KMS-11 (cell line): ENCODE data around the gene FBXW7.

Experiments used
- H2AFZ ChIP-seq: fragments of 200-600 bp; sonication (generic); 2 replicates; pipeline ENCODE4 v1.6.1; 2016; ENCODE audit warnings: antibody characterized with exemption, mixed run types, low read depth
- H3K27ac ChIP-seq: fragments of 200-600 bp; sonication (generic); 2 replicates; pipeline ENCODE4 v1.6.1; 2016; ENCODE audit warnings: mild to moderate bottlenecking, mixed run types
- H3K27me3 ChIP-seq: fragments of 200-600 bp; sonication (generic); 2 replicates; pipeline ENCODE4 v1.6.1; 2017; ENCODE audit warnings: mild to moderate bottlenecking, low read depth, mixed run types, moderate library complexity; ENCODE audit not compliant: insufficient read depth
- H3K36me3 ChIP-seq: fragments of 200-600 bp; sonication (generic); 2 replicates; pipeline ENCODE4 v1.6.1; 2017; ENCODE audit warnings: mild to moderate bottlenecking, mixed run types; ENCODE audit not compliant: insufficient read depth
- H3K4me1 ChIP-seq: fragments of 200-600 bp; sonication (generic); 2 replicates; pipeline ENCODE4 v1.6.1; 2016; ENCODE audit warnings: mild to moderate bottlenecking, low read depth, mixed run types; ENCODE audit not compliant: poor library complexity, severe bottlenecking
- H3K4me2 ChIP-seq: fragments of 200-600 bp; sonication (generic); 2 replicates; pipeline ENCODE4 v1.7.0; 2016; ENCODE audit warnings: mild to moderate bottlenecking, mixed run types
- H3K4me3 ChIP-seq: fragments of 200-600 bp; sonication (generic); IDR thresholded peaks from 2 replicates; pipeline ENCODE4 v1.6.1; 2017; ENCODE audit warnings: low read depth, low read length, mixed read lengths; ENCODE audit not compliant: insufficient read depth
- H3K79me2 ChIP-seq: fragments of 200-600 bp; sonication (generic); 2 replicates; pipeline ENCODE4 v1.6.1; 2016; ENCODE audit warnings: low read depth, mixed run types; ENCODE audit not compliant: insufficient read depth
- H3K9ac ChIP-seq: fragments of 200-600 bp; sonication (generic); 2 replicates; pipeline ENCODE4 v1.6.1; 2016; ENCODE audit warnings: mild to moderate bottlenecking, mixed run types
- H4K20me1 ChIP-seq: fragments of 200-600 bp; sonication (generic); 2 replicates; pipeline ENCODE4 v1.6.1; 2016; ENCODE audit warnings: mild to moderate bottlenecking, mixed run types; ENCODE audit not compliant: insufficient read depth
- TF ChIP-seq, protein P1 (sequence below): fragments of 200-600 bp; sonication (generic); conservative IDR thresholded peaks from 2 replicates; pipeline ENCODE4 v1.6.1; 2017; ENCODE audit warnings: low read depth, mild to moderate bottlenecking, antibody characterized with exemption, low read length, moderate library complexity, mixed read lengths

Gene FBXW7

DNA sequence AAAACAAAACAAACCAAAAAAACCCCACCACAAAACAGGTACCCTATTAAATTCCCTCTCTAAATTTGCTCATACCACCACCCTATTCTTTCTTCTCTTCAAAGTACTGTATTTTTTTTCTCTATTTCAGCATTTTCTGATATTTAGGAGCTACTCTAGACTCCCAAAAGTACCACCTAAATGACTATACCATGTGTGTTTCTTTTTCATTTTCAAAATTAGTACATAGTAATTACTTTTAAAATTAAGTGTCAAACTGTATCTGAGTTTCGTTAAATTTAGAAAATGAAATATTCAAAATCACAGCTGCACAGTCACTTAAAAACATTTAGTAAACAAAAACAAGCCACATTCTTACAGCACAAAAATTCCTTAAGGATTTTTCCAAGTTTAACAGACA is 161.7 kb downstream of the FBXW7 start:
- Histone ChIP-seq H2AFZ (no peak overlapping the region), H4K20me1 (no peaks in the 10 kb centered on the region), H3K4me3 (no peak overlapping the region), H3K4me2 (no peak overlapping the region), H3K27ac (no peak overlapping the region), H3K79me2 (no peaks in the 10 kb centered on the region), H3K9ac (no peak overlapping the region), H3K36me3 (no peaks in the 10 kb centered on the region), H3K27me3 (no peaks in the 10 kb centered on the region), H3K4me1 (peaks cover 7% of the 10 kb centered on the region)
- TF ChIP-seq, protein P1, sequence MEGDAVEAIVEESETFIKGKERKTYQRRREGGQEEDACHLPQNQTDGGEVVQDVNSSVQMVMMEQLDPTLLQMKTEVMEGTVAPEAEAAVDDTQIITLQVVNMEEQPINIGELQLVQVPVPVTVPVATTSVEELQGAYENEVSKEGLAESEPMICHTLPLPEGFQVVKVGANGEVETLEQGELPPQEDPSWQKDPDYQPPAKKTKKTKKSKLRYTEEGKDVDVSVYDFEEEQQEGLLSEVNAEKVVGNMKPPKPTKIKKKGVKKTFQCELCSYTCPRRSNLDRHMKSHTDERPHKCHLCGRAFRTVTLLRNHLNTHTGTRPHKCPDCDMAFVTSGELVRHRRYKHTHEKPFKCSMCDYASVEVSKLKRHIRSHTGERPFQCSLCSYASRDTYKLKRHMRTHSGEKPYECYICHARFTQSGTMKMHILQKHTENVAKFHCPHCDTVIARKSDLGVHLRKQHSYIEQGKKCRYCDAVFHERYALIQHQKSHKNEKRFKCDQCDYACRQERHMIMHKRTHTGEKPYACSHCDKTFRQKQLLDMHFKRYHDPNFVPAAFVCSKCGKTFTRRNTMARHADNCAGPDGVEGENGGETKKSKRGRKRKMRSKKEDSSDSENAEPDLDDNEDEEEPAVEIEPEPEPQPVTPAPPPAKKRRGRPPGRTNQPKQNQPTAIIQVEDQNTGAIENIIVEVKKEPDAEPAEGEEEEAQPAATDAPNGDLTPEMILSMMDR = no peak

DNA sequence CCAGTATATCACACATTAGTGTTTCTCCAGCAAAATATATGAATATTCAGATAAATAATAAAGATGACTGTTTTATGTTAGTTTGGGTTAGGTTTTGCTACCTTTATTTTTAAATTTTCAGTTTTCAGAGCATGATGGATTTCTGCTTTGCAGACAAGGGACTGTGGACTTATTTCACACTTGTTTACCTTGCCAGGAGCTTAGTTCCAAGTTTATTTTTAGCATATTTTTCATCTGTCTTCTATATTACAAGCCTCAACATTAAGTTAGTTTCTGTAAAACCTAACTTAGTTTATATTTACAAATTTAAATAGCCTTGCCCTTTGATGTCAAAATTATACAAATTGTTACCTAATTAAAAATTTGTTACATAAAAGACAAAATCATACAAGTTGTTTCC is 163.4 kb downstream of the FBXW7 start:
- Histone ChIP-seq H2AFZ (no peak overlapping the region), H3K4me1 (peaks cover 7% of the 10 kb centered on the region), H4K20me1 (no peaks in the 10 kb centered on the region), H3K9ac (no peak overlapping the region), H3K36me3 (no peaks in the 10 kb centered on the region), H3K27me3 (no peaks in the 10 kb centered on the region), H3K4me3 (no peak overlapping the region), H3K79me2 (no peaks in the 10 kb centered on the region), H3K4me2 (no peak overlapping the region), H3K27ac (no peak overlapping the region)
- TF ChIP-seq, protein P1 = no peak

DNA sequence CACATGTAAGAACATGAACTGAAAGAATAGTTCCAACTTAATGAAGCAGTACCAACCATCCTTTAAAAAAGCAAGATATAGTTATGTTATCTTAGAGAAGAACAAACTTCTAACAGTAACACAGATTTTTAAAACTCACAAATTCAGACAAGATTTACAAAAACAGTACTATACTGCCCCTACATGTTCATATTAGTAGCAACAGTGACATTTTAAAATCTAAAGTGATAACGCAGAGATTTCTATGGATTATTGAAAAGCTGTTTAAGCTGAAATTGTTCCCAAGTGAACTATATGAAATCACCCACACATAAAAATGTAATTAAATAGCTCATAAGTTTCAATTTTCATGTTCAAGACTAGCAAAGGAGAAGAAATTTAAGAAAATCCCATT is 166.0 kb downstream of the FBXW7 start:
- no peak overlapping the region for H3K27ac ChIP-seq
- H3K9ac ChIP-seq = no peak overlapping the region
- H3K4me2 ChIP-seq = no peak overlapping the region
- no peak overlapping the region for H2AFZ ChIP-seq
- H3K79me2 ChIP-seq = no peaks in the 10 kb centered on the region
- TF ChIP-seq, protein P1 = peak; percentile 30; the same call in 1 of the 2 replicates
- H3K4me3 ChIP-seq = no peak overlapping the region
- H3K36me3 ChIP-seq = no peaks in the 10 kb centered on the region
- H3K4me1 ChIP-seq = peaks cover 7% of the 10 kb centered on the region
- H4K20me1 ChIP-seq = no peaks in the 10 kb centered on the region
- H3K27me3 ChIP-seq = no peaks in the 10 kb centered on the region

DNA sequence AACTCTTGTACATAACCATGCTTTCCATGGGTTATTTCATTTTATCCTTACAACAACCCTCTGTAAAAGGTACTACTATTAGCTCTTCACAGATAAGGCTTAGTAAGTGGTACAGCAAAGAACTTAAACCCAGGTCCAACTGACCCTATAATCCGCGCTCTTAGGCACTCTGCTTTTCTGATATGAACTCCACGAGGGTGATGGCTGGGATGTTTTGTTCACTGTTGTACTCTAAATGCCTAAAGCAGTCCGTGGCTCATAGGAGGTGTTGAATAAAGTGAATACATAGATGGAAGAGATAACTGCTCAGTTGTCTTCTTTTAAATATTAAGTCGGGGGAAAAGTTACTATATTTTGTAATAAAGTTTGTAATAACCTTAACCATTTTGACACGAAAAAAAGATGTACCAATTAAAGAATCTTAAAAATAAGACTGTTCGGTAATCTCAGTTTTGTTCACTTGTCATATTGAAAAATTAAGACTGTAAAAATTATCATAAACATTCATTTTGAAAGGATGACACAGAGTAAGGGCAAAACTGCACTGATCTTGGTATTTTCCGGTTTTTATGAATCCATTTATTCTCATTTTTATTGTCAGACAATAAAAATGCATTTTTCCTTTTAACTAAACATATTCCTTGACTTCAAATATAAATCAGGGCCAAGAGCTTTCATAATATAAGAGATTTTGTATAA is 166.5 kb downstream of the FBXW7 start:
- Histone ChIP-seq H4K20me1 (no peaks in the 10 kb centered on the region), H2AFZ (no peak overlapping the region), H3K79me2 (no peaks in the 10 kb centered on the region), H3K36me3 (no peaks in the 10 kb centered on the region), H3K4me3 (no peak overlapping the region), H3K4me1 (peaks cover 7% of the 10 kb centered on the region), H3K4me2 (no peak overlapping the region), H3K9ac (no peak overlapping the region), H3K27ac (no peak overlapping the region), H3K27me3 (no peaks in the 10 kb centered on the region)
- TF ChIP-seq, protein P1 = no peak
